HG03175 (cell line): ENCODE results near the gene CEP131.
"Not testable (repeated sequence)": the region's sequence is repeated elsewhere in the genome, so short reads cannot be mapped to it uniquely, and the experiment has no call there.

Experiments used
- ATAC-seq: cut with Tn5 transposase; IDR thresholded peaks from one replicate; pipeline ENCODE4 v1.9.1; 2021; ENCODE audit warnings: mild to moderate bottlenecking, moderate library complexity; ENCODE audit not compliant: unreplicated experiment

CEP131 gene

DNA sequence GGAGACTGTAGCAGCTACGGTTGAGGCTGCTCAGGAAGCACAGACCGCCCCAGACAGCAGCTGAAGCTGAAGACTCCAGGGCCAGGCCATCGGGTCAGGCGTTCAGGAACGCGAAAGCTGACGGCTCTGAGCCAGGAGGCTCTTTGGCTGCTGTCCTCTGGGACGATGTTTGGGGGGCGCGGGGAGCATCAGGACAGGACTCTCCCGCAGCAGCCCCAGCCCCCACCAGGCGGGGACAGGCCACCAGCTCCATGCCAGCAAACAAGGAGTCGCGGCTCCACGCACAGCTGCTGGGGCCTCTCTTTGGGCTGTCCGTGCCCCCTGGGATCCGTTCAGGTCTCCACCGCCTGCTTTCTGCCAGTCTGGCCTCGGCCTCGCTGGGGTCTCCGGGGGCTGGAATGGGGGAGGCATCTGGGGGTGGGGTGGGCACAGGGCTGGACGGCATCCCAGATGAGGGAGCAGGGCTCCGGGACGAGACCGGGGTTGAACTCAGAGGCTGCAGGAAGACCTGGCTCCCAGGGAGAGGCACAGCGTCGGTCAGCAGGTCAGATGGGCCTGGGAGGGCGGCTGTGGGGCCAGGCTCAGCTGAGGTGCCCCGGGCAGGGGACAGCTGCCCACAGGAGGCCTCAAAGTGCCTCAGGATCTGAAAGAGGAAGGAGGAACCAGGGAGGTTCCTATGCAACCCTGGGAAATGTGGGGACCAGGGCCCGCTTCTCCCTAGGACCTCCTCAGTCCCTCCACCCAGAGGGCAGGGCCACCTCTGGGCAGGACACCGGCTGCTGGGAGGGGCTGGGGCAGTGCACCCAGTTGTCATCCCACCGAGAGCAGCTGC lies 6.3 kb upstream of the CEP131 start:
- no peak for ATAC-seq

DNA sequence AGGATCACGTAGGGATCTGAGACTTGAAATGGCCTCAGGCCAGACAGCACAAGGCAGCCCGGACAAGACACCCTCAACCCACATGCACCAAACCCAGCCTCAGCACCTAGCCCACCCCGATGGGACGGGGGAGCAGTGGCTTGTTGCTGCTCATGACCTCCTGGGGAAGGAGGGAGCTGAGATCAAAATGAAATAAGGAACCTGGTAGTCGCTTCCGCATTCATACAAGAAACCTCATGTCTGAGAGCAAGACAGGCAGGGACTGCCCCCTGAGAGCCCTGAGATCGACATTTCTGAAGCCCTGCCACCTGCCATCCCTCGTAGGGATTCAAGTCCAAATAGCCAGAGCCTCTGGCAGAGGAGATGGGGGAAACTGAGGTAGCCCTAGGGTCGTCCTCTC lies 5.7 kb upstream of the CEP131 start:
- ATAC-seq = peak; percentile 63

DNA sequence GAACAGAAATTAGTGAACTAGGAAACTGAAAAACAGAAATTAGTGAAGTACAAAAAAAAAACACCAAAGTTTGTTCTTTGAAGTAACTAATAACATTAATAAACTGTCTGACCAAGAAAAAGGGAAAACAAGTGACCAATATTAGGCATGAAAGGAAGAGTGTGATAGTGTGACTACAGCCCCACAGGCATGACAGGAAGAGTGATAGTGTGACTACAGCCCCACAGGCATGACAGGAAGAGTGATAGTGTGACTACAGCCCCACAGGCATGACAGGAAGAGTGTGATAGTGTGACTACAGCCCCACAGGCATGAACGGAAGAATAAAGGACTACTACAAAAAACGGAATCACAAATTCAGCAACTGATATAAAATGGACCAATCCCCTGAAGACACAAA lies 4.9 kb upstream of the CEP131 start:
- ATAC-seq = not testable (repeated sequence)

DNA sequence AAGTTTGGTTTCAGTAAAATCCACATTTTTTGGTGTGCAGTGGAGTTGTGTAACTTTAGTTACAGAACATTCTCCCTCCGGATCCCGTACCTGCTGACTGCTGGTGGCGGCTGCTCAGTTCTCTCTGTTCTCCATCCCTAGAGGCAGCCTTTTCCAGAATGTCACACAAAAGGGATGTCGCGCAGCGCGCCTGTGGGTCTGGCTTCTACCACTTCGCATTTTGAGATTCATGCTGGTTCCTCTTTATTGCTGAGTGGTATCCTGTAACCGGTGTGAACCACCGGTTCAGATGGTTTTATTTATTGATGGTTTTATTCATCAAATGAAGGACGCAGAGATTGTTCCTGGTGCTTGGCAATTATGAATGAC lies 981 bp upstream of the CEP131 start:
- no peak for ATAC-seq

DNA sequence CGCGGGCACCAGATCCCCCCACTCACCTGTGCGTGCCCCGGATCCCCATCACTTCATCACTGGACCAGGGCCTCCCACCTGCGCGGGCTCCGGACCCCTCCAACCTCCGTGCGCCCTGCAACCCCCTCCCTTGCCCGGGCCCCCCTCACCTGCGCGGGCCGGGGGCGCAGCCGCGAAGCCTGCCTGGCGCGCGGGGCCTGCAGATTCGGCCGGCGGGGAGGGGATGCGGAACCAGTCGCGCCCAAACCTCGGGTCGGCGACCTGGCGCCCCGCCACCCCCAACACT lies 202 bp downstream of the CEP131 start:
- no peak for ATAC-seq

DNA sequence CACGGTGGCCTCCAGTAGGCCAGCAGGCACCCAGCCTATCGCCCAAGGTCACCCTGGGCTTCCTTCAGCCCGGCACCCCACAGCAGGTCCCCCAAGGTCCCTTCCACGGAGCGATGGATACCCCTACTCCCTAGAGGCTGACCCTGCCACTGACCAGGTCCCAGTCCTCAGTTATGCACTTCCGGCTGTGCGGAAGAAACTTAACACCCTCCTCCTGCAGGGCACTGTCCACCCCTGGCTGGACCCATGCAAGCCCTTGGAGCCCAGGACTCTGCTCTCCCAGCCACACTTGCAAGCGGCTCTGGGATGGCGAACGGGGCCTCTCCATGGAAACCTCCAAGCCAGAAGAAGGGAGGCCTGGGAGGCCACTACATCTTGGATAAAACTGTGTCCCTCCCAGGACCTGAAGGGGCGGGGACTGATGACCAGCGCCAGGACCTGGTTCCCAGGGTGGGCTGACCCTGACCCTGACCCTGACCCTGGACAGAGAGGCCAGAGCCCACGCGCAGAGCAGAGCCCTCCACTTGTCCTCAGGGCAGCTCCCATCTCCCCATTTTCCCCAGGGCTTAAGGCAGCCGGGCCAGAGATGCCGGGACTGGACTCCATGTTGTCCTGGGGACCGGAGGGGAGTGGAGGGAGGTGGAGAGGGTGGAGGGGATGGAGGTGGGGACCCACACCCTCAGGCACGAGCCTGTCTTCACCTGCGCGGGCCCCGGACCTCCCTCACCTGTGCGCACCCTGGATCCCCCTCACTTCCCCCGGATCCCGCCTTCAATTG lies 734 bp downstream of the CEP131 start:
- ATAC-seq = no peak

DNA sequence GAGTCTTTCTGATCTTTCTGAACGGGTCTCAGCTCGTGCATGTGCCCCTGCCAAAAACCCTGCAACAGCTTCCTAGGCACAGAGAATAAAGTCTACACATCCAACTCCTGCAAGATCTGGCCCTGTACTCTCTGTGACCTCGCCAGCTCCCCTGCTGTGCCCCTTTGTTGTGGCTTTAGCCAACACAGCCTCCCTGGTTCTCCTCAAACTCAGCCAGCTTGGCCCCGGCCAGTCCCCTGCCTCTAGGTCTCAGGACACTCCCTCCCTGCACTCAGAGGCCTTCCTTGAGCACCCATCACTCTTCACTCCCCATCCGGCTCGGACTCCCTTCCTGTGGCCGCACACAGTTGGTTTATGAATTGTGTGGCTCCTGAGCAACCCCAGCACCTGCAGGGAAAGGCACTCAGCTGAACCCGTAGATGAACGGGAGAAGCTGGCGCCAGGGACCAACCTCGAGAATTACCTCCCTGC lies 1.4 kb downstream of the CEP131 start:
- ATAC-seq = no peak

DNA sequence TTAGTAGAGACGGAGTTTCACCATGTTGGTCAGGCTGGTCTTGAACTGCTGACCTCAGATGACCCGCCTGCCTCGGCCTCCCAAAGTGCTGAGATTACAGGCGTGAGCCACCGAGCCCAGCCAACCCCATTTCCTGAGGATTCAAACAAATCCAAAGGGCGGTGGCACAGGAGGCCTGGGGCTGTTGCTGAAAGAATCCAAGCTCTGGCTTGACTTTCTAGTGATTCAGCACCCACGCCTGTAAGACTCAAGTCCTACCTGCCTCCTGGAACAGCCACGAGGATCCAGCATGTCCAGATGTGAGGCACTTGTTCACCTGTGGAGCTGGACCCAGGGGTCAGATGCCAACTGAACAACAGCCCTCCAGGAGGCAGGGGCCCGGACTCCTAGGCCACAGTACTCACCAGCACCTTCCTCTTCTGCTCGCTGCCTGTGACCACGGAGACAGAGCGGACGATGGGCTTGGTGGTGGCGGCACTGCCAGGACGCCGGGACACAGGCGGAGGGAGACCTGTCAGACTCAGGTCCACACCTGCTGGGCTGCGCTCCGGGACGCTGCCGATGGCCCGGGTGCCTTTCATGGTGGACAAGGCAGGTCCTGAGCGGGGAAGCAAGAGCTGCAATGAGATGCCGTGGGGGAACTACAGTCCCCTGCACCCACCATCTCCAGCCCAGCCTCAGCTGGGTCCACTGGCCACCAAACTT lies 3.1 kb downstream of the CEP131 start:
- ATAC-seq = no peak

DNA sequence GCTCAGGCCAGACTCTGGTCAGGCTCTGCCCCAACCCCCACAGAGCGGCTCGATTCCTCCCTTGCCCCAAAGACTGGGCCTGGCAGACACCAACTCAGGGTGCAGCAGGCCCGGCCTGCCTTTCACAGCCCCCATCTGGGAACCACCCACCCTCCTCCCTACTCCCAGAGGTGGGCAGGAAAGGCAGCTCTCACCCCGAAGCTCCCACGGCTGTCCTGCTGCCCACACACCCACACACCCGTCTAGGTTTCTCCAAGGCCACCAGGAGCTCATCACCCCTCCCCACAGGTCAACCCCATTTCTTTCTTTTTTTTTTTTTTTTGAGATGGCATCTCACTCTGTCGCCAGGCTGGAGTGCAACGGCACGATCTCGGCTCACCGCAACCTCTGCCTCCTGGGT lies 3.8 kb downstream of the CEP131 start:
- ATAC-seq = no peak

DNA sequence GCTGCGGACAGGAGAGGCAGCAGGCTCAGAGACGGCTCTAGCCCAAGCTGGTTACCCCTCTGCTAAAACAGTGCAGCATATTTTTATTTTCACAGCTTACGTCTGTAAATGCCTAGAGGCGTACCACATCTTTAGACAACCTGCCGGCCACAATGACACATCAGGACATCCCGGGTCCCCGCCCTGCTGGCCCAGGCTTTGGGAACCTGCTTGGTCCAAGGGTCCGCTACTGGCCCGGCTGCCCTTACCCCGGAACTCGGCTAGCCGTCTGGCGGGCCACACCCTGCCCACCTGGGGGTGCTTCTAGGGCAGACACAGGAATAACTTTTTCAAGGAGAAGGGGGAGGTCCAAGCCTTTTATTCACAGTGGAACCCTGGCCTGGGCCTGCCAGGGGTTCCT lies 4.3 kb downstream of the CEP131 start:
- no peak for ATAC-seq

DNA sequence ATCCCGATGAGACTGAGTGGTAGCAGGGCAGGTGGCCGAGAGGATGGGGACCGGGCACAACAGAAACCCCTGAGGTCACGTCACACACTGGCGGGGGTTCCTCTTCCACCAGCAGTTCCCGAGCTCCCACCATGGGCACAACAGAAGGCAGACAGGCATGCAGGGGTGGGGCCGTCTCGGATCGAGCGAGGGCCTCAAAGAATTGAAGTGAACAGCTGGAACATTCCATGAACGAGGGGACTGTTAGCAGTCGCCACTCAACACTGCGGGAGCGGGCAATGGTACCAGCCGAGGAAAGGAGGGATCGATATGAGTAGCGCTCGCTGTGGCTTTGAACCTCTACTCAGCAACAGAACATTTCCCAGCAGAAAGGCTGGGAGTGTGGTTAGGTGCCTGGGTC lies 5.3 kb downstream of the CEP131 start:
- no peak for ATAC-seq

DNA sequence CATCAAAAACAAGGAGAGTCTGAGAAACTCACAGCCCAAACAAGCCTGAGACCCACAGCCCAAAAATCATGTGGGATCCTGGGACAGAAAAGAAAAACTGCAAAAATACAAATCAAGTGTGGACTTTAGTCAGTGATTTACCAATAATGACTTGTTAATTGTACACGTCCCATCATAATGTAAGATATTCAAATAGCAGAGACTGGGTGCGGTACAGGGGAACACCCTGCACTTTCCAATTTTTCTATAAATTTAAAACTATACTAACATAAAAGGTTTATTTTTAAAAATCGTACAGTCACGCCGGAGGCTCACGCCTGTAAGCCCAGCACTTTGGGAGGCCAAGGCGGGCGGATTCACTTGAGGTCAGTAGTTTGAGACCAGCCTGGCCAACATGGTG lies 8.8 kb downstream of the CEP131 start:
- ATAC-seq = no peak

DNA sequence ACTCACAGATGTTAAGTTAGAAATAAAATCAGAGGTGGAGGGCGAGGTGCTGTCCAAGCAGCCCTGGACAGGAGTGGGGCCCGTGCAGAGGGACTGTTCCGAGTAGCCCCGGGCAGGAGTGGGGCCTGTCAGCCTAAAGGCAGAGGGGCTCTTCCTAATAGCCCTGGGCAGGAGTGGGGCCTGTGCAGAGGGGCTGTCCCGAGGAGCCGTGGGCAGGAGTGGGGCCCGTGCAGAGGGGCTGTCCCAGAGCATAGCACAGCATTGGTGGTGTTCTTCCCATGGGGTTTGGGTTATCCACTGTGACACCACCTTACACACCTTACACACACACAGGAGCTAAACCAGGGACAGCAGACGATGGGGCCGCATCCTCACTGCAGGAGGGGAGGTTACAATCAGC lies 10.4 kb downstream of the CEP131 start:
- ATAC-seq = no peak

DNA sequence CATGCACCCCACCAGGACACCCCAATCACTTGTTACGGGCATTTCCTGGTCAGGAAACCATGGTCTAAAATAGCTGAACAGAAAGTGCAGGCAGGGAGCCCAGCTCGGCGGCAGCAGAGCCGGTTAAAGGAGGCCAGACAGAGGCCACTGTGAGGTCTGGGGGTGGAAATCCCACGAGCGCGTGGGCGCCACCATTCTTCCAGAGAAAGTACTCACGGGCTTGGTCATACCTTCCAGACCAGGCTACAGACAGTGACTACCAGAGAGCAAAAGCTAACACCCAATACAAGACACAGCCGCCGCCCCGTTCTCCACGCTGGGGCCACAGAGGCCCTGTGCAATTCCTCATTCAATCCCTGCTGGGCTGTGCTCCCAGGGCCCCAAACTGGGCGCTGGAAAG lies 11.9 kb downstream of the CEP131 start:
- no peak for ATAC-seq

DNA sequence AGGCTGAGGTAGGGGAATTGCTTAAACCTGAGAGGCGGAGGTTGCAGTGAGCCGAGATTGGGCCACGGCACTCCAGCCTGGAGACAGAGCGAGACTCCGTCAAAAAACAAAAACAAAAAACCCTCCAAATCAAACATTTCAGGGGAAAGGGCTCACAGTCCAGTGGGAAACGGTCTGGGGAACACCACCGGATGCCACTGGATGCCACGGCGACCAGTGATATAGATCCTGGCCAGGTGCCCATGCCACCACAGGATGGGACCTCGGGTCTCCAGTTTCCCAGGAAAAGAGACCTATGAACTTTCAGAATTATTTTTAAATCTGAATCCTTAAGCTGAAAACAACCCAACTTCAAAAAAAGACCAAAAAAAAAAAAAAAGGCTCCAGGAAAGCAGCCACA lies 12.3 kb downstream of the CEP131 start:
- no peak for ATAC-seq

DNA sequence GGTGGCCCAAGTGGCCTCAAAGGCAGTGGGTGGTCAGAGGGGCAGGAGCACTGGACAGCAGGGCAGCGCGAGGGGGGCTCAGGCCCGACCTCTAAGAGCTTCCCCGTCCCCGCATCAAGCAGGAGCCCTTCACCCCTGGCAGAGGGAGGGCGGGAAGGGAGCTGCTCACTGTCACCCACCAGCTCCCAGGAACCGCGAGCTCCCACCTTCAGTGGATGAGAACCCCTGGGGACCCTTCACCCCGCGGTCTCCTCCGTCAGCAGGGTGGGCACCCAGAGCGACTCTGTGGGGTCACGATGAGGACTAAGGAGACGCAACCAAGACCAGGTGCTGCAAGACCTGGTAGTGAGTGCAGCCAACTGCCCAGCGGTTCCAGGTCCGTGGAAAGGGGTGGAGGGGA lies 13.6 kb downstream of the CEP131 start:
- ATAC-seq = no peak

DNA sequence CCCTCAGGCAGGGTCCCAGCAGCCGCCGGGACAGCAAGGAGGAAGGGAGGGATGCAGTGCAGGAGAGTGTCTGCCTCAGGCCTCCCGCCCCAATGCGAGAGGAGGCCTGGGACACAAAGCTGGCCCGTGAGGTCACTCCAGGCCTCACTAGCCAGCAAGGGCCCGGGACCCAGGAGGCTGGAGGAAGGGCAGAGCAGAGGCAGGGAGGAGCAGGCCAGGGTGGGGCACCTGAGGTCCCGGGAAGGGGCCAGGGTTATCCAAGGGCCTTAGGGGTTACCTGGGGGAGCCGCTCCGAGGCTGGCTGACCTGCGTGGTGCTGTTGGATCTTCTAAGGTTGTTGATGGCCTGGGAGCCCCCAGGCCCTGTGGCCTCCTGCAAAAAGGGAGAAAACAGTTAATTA lies 14.1 kb downstream of the CEP131 start:
- ATAC-seq = no peak

DNA sequence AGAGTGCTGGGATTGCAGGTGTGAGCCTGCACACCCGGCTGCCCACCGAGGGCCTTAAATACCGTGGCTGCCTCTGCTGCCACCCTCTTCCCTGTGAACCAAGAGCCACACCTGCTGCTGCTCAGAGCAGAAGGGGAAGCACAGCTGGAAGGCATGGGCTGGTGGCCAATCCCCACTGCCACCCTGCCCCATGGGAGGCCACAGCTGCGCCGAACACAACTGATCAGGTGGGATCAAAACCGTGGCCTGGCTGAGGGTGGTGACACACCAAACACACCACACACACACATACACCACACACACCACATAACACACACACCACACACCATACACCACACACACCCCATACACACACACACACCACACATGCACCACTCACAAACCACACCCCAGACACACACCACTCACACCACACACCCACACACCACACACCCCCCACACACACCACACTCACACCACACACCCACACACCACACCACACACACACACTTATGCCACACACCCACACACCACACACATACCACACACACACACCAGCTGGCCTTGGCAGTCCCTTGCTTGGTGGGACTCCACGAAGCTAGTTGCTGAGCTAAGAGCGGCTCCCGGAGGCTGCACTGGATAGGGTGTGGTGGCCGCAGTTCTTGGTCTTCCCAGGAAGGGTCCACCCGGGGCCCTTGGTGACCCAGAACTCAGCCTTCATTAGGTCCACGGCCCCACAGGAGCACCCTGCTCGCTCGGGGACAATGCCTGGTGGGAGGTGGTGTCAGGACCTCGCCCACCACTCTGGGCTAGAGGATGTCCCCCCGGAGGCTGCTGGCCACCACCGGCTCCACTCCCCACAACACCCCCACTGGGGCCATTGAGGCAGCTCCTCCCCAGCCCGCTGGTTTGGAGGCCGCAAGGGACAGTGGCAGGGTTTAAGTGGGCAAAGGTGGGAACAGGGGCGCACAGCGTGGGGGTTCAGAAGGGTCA lies 14.9 kb downstream of the CEP131 start:
- ATAC-seq = no peak

DNA sequence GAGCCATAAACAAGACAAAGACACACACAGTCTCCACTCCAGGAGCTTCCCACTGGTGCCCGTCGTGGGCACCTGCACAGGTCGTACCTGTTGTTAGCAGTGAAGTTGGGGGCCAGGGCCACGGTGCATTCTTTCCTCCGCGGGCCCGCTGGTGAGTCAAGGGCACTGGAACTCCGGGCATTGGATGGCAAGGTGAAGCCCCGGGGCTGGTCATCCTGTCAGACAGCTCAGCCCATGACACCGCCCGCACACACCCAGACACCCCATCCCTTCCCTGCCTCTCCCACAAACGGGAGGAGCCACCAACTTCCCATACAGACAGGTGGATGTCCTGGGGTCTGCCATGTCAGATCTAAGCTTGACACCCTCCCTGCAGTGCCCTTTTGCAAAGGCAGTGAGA lies 16.1 kb downstream of the CEP131 start:
- no peak for ATAC-seq

DNA sequence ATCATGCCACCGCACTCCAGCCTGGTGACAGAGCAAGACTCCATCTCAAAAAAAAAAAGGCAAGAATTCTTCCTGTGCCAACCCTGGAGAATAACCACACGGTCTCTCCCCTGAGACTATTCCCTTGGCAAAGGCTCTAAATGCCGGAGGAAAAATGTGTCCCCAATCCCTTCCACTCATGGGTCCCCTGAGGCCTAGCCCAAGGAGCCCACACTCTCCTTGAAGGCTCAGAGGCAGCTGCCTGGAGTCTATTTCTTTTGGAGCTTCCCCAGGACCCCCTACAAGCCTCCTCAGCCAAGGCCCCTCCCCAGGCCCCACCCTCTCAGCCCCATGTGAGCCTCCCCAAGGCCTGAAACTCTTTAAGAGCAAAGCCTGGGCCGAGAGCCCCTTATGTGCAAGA lies 16.6 kb downstream of the CEP131 start:
- no peak for ATAC-seq

DNA sequence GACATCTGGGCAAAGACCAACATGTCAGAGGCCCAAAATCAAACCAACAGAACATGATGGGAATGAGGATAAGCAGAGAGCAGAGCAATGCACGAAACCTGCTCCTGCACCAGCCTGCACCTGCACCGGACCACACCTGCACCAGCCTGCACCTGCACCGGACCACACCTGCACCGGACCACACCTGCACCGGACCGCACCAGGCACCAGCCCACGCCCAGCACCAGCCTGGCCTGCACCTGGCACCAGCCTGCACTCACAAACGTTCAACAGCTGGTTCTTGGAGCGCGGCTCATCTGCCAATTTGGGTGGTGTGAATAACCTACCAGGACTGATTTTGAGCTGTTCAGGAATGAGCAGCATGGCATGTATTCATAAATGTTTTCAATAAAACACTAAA lies 18.2 kb downstream of the CEP131 start:
- ATAC-seq = no peak
